Retina (tissue), 1 donor: Measurements from ENCODE around the gene SKOR2.
A peak's percentile ranks its signal among the peaks of the same experiment; 100 is the strongest.
"Not testable (repeated sequence)": the region's sequence is repeated elsewhere in the genome, so short reads cannot be mapped to it uniquely, and the experiment has no call there.

Experiments
- DNase-seq: peaks from one replicate; pipeline ENCODE4 v3.0.0-alpha.2; 2016

The SKOR2 gene

DNA sequence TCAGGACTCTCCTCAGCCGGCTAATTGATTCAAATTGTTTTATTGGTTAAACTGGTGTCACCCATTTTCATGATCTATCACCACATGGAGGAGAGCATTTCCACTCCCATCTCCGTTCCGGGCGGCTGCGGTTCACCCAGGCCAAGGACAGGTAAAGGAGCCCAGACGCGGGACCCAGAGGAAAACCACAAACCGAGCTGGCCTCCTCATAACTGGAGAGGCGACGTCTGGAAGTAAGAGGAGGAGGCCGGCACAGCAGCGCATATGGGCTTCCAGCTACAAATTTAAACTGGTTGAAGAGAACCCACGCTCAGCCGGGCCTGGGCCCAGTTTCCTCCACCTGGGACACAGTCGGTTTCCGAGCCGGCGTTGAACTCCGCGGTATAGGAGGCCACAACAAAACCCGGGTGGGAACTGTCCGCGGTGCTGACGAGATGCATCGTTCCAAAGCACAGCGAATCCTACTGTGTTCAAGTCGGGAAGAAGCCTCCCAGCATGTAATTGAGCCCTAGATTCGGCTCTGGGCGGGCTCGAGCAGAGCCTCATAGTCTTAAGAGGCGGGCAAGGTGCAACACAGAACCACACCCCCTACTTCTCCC is 3.0 kb upstream of the SKOR2 start:
- DNase-seq, result peak; percentile 75

DNA sequence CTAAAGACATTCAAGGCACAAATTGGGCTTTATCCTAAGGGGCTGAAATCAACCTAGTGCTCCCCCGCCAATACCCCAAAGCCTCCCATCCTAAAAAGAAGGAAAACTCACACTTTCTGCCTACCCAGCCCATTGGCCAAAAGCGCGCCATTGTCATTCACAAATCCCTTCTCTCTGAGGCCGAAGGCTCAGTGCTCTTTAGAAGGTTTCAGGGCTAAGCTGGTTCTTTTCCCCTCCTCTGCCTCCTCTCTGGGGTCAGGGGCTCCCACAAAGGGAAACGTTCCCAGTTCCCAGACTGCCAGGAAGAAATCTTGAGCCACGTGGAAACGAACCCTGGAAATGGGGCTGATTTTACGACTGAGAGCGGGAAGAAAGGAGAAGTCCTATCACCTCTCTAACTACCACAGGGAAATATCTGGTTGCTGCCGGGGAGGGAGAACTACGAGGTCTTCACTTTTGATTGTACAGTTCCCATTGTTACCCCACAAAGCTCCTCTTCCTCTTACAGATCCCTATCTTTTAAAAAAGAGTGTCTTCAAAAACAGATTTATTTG is 1.7 kb upstream of the SKOR2 start:
- no peak for DNase-seq

DNA sequence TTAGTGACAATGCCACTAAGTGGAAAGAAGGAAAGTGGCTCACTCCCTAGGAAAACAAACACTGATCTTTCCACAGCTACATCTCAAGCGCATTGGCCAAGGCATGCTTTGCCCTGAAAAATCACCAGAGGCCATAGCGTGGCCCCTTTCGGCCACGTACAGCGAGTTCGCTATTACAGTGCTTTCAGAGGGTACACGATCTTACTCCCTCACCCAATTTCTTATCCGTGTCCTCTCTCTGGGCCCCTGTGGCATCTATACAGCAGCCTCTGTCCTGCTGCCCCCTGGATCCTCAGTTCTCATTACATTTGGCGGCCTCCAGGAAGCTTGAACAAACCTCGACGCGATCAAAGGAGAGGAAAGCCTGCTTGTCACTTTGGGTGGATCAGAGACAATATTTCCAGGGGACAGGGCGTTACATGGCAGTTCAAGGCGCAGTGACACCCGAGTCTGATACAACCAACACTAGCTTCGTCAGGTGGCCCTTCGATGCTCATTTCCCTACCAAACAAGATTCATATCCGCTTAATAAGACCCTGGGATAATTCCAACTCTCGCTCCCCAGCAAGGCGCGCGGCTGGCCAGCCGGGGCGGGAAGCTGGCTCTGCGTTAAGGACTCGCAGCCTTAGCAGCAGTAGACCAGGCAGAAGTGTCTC is 941 bp downstream of the SKOR2 start:
- DNase-seq, result peak; percentile 65

DNA sequence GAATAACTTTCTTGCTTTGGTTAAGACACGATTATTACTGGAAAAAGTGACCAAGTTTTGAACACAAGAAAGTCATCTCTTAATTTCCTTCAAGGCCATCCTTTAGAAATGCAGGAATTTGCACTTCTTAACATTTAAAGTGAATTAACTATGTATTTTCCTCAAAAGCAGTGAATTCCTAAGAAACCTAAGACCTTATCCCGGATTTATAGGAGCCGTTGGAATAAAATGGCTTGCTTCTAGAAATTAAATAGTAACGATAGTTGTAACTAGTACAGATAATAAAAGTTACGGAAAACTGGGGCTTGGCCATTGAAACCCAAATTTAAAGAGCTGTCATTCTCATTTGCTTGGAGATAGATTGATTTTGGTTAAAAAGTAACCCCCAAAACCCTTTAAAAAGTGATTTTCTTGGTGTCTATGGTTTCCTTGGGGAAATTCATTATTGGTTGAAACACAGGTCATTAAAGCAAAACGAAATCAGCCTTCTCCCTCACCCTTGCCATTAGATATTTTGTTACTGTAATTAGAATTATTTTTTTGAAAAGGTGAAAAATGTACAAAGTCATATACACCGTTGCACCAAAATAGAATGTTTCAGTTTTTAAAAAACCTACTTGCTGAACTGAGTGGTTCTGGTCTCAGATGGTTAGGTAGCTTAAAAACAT is 2.0 kb downstream of the SKOR2 start:
- DNase-seq, result peak; percentile 65

DNA sequence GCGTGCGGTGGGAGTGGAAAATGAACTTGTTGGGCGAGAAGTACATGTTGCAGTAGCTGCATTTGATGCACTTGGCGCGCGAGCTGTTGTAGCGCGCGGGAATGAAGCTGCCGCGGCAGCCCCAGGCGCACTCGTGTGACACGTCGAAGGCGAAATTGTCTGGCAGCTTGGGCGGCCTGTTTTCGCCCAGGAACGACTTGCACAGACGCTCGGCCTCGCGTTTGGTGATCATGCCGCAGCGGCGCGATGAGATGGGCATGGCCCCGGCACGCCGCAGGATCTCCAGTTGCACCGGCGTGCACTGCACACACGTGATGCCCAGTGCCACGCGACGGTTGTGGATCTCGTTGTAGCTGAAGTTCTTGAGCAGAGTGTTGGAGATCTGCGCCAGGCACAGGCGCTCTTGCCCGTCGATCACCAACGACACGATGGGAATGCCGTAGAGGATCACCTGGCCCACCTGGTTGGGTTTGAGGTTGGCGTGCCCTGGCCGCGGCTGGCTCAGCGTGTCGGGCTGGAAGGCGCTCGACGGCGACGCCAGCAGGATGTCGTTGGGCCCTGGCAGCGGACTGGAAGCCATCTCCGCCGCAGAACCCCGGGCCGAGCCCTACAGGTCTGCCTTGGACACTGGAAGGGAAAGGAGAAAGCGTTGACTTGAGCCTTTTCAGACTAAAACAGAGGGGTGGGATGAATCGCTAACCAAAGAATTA is 2.7 kb downstream of the SKOR2 start:
- DNase-seq, result peak; percentile 76

DNA sequence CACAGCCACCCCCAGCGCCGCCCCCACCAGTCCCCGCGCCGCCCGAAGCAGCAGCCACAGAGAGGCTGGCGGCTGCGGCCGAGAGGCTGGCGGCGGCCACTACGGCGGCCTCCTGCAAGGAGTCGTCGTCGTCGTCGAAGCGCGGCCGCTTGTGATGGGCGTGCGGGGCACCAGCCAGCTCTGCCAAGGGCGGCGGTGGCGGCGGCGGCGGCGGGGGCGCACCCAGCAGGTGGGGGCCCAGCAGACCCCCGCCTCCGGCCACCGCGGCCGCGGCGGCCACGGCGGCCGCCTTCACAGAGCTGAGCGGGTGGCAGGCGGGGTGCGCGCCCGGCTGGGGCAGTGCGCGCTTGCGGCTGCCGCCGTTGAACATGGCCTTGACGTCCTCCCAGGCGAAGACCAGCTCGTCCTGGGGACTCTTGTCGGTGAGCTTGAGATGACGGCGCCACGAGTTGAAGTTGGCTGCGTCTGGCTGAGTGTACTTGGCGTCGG is 3.3 kb downstream of the SKOR2 start:
- DNase-seq, result no peak

DNA sequence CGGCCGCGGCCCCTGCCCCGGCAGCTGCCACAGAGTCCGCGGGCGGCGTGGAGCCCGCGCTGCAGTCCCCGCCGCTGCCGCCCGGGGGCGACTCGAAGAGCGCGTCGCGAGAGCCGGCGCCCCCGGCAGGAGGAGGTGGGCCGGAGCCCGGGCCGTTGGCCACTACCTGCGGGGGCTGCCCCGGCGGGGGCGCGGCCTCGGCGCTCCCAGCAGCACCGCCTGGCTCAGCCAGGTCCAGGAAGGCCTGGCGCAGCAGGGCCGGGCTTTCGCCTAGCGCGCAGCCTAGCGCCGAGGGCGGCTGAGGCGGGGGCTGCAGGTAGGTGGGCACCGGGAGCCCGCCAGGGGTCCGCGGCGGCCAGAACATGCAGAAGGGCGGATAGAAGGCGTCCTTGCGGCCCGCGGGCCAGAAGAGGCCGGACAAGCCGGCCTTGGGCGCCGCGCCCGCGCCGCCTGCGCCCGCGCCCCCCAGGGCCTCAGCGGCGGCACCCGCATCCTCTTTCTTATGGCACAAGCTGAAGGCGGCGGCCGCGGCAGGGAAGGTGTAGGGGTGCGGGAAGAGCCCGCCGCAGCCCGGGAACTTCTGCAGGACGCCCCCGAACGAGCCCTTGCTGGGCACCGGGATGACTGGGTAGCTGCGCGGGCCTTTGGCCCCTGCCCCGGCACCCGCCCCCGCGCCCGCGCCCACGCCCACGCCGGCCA is 3.9 kb downstream of the SKOR2 start:
- peak; percentile 53 for DNase-seq

DNA sequence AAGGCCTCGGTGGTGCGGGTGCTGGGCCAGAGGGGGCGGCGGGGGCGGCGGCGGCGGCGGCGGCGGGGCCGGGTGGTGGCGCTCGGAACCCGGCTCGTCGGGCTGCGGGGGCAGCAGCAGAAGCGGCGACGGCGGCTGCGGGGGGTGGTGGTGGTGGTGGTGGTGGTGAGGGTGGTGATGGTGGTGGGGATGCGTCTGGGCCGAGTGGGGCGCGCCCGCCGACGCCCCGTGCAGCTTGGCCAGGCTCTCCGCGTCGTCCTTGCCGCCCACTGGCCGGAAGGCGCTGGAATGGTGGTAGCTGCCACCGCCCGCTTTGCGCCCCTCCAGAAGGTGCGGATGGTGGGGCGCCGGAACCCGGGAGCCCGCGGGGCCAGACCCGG is 4.4 kb downstream of the SKOR2 start:
- no peak for DNase-seq

DNA sequence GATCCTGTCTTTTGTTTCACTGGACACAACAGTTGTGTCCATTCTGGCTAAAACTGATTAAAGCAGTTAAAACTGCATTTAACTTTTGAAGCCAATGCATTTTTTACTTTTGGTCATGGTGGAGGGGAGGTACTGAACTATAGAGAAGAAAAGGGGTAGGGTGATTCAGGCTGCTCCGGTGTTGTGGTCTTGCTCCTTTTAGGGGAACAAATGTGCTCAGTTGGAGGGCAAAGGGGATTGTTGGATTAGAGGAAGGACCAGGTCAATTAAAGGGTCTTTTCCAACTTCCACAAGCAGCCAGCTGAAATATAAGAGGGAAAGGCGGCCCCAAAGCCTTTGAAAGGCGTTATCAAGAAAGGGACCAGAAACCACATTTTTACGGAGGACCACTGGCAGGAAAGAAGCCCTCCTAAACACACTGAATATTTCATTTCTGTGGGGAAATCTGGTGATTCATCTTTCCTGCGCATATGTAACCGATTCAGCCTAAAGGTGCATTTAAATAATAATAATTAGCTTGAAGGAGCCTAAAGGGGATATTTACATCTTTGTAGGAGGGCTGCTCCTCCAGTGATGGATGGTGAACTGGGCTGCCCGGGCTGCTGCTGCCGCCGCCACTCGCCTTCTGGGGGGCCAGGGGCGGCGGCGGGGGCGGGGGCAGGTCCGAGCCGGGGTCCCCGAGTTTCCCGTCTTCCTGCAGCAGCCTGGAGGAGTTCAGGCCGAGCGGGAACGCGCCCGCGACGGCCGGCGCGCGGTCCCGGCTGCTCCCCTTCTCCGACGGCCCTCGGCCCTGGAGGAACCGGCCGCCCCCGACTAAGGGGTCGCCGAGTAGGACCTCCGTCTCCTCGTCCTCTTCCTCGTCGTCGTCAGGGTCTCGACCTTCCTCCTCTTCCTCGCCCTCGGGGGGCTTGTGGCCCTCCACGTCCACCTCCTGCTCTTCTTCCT is 5.2 kb downstream of the SKOR2 start:
- peak; percentile 36 for DNase-seq

DNA sequence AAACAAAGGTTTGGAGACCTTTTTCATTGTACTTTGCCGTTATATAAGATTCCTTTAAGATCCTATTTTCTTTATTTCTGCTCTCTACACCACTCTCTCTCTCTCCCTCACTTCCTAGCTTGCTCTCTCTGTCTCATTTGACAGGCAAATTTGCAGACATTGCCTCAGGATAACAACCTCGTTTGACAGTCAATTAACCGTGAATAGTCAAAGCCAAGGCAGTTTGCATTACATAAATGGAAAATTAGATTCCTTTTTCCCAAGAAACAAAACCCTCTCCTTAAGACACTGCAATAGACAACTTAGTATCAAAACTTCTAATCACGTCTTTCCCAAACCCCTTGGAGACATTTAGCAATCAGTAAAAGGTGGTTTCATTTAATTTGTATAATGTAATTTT is 7.4 kb downstream of the SKOR2 start:
- DNase-seq, result peak; percentile 24

DNA sequence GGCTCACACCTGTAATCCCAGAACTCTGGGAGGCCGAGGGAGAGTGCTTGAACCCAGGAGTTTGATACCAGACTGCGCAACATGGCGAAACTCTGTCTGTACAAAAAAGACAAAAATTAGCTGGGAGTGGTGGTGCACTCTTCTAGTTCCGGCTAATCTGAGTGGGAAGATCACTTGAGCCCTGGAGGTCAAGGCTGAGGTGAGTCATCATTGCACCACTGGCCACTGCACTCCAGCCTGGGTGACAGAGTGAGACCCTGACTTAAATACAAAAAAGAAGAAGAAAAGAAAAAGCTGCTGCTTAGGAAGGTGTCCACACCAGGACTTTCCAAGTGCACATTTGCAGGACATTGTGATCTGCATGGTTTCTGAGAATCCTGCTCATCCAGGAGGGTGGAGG is 16.4 kb downstream of the SKOR2 start:
- no peak for DNase-seq

DNA sequence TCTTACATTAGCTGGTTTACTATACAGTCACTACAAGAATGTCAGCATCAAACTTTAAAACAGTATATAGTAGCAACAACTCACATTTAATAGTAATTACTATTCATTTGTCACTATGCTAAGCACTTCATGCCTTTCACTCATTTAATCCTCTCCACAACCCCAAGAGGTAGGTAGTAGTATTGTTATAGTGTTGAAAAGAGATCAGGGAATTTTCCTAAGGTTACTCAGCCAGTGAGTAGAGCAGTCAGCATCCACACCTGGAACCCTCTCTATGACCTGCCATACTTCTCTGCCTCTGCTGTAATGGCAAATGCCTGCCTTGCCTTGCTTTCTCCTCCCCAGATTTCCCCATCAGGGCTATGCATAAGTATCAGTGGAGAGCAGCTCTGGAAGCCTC is 24.8 kb downstream of the SKOR2 start:
- no peak for DNase-seq

DNA sequence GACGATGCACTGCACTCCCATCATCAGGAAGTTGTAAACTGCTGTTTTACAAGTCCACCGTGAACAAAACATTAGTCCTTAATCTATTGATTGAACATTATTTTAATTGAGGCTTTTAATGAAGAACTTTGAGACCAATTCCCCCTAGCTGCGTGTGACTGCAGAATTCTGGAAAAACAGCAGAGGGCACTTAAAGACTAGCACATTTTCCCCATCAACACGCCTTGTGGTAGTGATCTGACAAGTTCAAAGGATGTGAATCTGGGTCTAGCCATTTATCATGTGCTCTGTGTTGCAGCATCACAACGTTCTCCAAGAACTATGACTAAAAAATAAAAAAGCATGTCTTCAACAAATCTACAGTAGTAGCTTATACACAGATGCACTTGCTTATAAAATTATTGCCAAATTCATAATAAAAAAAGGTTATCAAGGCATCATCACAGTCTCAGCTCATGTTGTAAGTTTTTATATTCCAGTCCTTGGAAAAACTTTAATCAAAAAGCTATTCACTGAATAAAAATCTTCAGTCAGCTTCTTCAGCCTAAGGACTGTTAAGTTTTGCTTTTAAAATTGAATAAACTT is 35.8 kb downstream of the SKOR2 start:
- peak; percentile 78 for DNase-seq

DNA sequence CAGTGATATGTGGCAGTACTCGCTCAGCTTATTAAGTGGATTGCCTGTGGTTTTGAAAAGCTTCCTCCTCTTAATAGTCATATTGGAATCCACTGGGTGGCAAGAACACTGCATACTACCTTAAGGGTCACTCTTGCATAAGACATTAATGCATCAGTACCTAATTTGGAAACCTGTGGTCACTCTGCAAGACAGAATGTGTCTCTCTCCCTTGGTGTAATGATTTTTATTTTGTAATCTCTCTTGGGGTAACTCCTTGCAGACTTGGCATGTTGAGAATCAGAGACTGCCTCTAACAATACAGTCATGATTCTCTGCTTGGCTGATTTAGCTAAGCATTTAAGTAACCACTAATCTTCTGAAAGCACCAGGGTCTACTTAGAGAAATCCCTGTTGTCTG is 42.3 kb downstream of the SKOR2 start:
- no peak for DNase-seq

DNA sequence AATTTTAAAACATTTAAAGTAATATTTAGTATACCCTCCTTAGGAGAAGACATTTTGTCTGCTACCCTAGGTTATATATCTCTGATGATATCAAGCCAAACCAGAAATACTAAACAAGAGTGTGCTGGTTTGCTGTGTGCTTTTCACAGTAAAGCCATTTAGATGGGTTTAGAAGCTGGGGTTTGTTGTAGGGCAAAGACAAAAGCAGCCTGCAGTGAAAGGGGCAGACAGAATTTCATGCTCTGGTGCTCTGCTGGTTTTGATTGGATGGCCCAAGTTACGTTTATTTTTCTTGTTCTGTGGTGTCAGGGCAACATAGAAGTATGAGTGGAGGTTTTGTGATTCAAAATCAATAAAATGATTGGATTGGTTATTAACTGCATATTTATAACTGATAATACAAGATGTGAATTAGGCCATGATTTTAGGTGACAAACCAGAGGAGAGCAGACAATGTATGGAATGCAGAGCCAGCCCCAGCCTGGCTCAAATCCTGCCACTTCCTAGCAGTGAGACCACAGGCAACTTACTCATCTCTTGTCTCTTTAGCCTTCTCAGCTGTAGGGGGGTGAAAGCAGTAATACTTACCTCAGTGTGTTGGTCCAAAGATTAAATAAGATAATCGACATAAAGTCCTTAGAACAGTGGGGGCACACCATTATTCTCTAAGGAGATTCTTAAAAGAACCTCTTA is 44.4 kb downstream of the SKOR2 start:
- peak; percentile 36 for DNase-seq

DNA sequence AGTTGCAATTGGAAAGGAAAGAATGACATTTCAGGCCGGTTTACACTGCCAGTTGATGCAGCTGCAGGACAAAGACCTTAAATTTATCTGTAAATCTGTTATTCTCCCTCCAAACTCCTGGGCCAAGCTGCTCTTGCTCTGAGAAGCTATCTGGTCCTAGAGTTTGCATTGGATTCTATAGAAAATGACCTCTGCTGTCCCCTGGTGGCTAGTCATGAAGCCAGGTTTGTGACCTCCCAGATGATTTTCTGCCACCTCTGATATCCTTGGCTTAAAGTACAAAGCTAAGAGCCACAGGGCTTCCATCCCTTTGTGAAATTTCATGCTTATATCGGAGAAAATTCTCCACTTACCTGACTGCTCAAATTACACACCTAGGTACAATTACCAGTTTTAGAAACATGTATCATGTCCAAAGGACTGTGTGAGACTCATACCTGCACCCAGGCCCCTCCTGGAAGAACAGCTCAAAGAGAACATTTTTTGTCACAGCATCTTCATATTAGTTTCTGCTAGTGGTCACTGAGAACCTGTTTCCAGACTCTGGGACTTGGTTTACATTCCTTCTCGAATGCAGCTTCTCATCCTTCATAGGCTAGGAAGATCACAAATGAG is 46.4 kb downstream of the SKOR2 start:
- peak; percentile 43 for DNase-seq

DNA sequence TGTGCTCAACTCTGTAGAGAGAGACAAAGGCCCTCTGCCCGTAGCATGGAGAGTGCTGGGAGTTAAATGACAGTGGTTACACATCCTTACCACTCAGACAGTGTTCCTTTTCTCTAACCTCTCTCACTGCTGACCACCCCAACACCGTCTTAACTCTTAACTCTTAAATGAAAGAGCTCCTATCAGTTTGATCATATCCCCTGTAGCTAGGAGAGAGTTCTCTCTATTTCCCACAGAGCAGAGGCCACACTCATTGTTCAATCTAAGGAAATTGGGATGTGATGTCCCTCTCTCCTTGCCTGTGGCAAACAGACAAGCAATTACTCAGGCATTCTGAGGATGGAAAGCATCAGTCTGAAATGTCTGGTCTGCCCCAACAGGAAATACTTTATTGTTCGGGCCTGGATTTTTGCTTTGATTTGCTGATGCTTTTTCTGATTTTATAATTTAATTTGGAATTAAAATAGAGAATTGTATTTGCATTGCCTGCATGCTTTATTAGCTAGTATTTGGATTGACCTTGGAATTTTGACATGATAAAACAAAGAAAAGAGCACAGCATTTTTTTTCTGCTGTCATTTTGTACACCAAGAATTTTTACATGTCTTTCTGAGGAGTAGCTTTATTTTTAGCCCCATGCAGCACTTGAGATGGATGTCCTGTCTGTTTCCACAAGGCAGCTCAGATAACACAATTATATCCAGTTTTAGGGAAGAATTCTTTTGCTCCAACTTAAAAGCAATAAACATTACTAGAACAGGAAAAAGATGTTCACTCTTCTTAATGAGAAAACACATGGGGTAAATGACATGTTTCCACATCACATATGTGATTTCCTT is 47.6 kb downstream of the SKOR2 start:
- DNase-seq, result no peak

DNA sequence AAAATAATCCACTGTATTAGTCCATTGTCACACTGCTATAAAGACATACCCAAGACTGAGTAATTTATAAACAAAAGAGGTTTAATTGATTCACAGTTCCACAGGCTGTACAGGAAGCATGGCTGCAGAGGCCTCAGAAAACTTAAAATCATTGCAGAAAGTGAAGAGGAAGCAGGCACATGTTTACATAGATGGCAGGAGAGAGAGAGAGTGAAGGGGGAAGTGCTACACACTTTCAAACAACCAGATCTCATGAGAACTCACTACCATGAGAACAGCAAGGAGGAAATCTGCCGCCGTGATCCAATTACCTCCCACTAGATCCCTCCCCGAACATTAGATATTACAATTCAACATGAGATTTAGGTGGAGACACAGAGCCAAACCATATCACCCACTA is 55.5 kb downstream of the SKOR2 start:
- DNase-seq, result not testable (repeated sequence)

DNA sequence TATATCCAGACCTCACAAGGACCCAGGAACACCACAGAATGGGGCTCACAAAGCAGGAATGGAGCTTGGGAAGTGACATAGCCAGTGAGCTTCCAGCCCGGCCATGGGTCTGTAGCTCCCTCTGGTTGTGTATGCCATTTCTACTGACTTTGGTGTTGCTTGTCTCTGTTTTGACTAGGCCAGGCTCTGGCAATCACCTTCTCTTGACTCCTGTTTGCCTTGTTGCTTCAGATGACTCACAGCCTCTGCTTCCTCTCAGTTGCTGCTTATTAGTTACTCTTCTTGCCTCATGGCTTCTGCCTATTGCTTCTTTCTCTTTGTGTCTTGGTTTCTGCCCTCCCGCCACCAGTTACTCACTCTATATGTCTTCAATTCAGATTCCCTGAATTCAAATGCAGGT is 59.5 kb downstream of the SKOR2 start:
- DNase-seq, result no peak
